ENCODE data around the gene EPHB1.

GRCh38 chr3:135159681-135160247 is 364.7 kb downstream of the EPHB1 start:
- TF ChIP-seq POLR2AphosphoS5 (IDR thresholded peaks at IDR 0.05; ENCODE audit: borderline replicate concordance, low read depth, low read length) (no peak), EZH2 (IDR thresholded peaks at IDR 0.05) (no peak), FOXP2 (optimal IDR thresholded peaks at IDR 0.05; ENCODE audit: control extremely low read depth, extremely low read length, insufficient read depth) (no peak)
